IMR-90 (cell line): ENCODE data around the gene NNAT. TPM values are rescaled to one million over a fixed set of nuclear protein-coding genes. Genes with fewer than 3 reads are reported as not detected.

Source experiments
- ATAC-seq: fragments of 200-7000 bp; cut with Tn5 transposase; 2 replicates; pipeline ENCODE4 v1.9.1; 2020; ENCODE audit warnings: low read depth, mild to moderate bottlenecking, moderate library complexity
- BruUV-seq: library from RNA; stranded (reverse); fragments of 400-500 nt; replicated peaks from 2 replicates; lab custom pipeline; 2021; lab: Mats Ljungman, UMichigan
- CTCF ChIA-PET: fragments of 300-600 bp; formaldehyde crosslinking; extraction: SDS; loops from one replicate; lab custom pipeline; 2021; ENCODE audit warnings: antibody characterized with exemption; lab: Yijun Ruan, JAX
- POLR2A ChIA-PET: fragments of 300-600 bp; sonication (Branson Sonifier 250); formaldehyde crosslinking; loops from one replicate; lab custom pipeline; 2022; ENCODE audit warnings: antibody characterized with exemption; ENCODE audit not compliant: unreplicated experiment; lab: Charles Lee
- DNase-seq: peaks from one replicate; pipeline ENCODE4 v3.0.0; 2013
- H2AFZ ChIP-seq: replicated peaks from 2 replicates; pipeline ENCODE3; 2013; ENCODE audit warnings: low read length, mild to moderate bottlenecking; ENCODE audit not compliant: poor library complexity
- H2AK5ac ChIP-seq: 2 replicates; pipeline ENCODE4 v1.6.1; 2013; ENCODE audit warnings: low read depth, low read length, inconsistent platforms
- H2AK9ac ChIP-seq: replicated peaks from 2 replicates; pipeline ENCODE3; 2013; ENCODE audit warnings: mild to moderate bottlenecking, low read depth, low read length, moderate library complexity; ENCODE audit not compliant: poor library complexity
- H2BK120ac ChIP-seq: 2 replicates; pipeline ENCODE4 v1.6.1; 2013; ENCODE audit warnings: low read depth, low read length, inconsistent platforms
- H2BK15ac ChIP-seq: 3 replicates; pipeline ENCODE4 v1.6.1; 2013; ENCODE audit warnings: low read depth, low read length, inconsistent platforms
- H2BK20ac ChIP-seq: 2 replicates; pipeline ENCODE4 v1.6.1; 2013; ENCODE audit warnings: low read depth, mild to moderate bottlenecking, inconsistent platforms, low read length, moderate library complexity
- H2BK5ac ChIP-seq: 2 replicates; pipeline ENCODE4 v1.6.1; 2013; ENCODE audit warnings: mild to moderate bottlenecking, low read depth, low read length, inconsistent platforms; ENCODE audit not compliant: poor library complexity, severe bottlenecking
- H3K14ac ChIP-seq: replicated peaks from 2 replicates; pipeline ENCODE4 v1.6.1; 2013; ENCODE audit warnings: low read depth, low read length, inconsistent platforms
- H3K18ac ChIP-seq: 2 replicates; pipeline ENCODE4 v1.6.1; 2013; ENCODE audit warnings: low read depth, low read length, control low read depth
- H3K23ac ChIP-seq: 2 replicates; pipeline ENCODE4 v1.6.1; 2013; ENCODE audit warnings: low read depth, low read length, inconsistent platforms
- H3K27ac ChIP-seq: 2 replicates; pipeline ENCODE4 v1.5.1; 2013; ENCODE audit warnings: mild to moderate bottlenecking, control low read depth, low read length; ENCODE audit not compliant: insufficient read depth
- H3K27me3 ChIP-seq: 2 replicates; pipeline ENCODE4 v1.6.1; 2013; ENCODE audit warnings: low read length; ENCODE audit not compliant: control insufficient read depth, insufficient read depth
- H3K36me3 ChIP-seq: 2 replicates; pipeline ENCODE4 v1.6.1; 2013; ENCODE audit warnings: low read length, mixed read lengths; ENCODE audit not compliant: control insufficient read depth, insufficient read depth
- H3K4ac ChIP-seq: 2 replicates; pipeline ENCODE4 v1.6.1; 2013; ENCODE audit warnings: low read depth, low read length, inconsistent platforms
- H3K4me1 ChIP-seq: 2 replicates; pipeline ENCODE4 v1.6.1; 2013; ENCODE audit warnings: low read length, mixed read lengths; ENCODE audit not compliant: control insufficient read depth, insufficient read depth
- H3K4me2 ChIP-seq: 2 replicates; pipeline ENCODE4 v1.6.1; 2013; ENCODE audit warnings: low read depth, mild to moderate bottlenecking, control low read depth, low read length, moderate library complexity
- H3K4me3 ChIP-seq: 2 replicates; pipeline ENCODE4 v1.5.1; 2013; ENCODE audit warnings: low read depth, mild to moderate bottlenecking, control low read depth, low read length, moderate library complexity; ENCODE audit not compliant: insufficient read depth
- H3K56ac ChIP-seq: 2 replicates; pipeline ENCODE4 v1.6.1; 2013; ENCODE audit warnings: low read length, inconsistent platforms; ENCODE audit not compliant: insufficient read depth; ENCODE audit errors: extremely low read depth
- H3K79me1 ChIP-seq, 2 experiments: 2 replicates each; pipeline ENCODE4 v1.6.1; 2013; ENCODE audit warnings: low read length in 2 of 2, inconsistent platforms in 1 of 2, low read depth in 1 of 2
- H3K9ac ChIP-seq: 2 replicates; pipeline ENCODE4 v1.6.1; 2013; ENCODE audit warnings: low read depth, low read length, control low read depth
- H3K9me1 ChIP-seq: 2 replicates; pipeline ENCODE4 v1.6.1; 2013; ENCODE audit warnings: low read length, inconsistent platforms; ENCODE audit not compliant: insufficient read depth
- H3K9me3 ChIP-seq: 2 replicates; pipeline ENCODE4 v1.6.1; 2013; ENCODE audit warnings: low read length; ENCODE audit not compliant: control insufficient read depth, insufficient read depth
- H4K20me1 ChIP-seq: 2 replicates; pipeline ENCODE4 v1.6.1; 2013; ENCODE audit warnings: low read length, inconsistent platforms; ENCODE audit not compliant: insufficient read depth
- H4K5ac ChIP-seq: 2 replicates; pipeline ENCODE4 v1.6.1; 2013; ENCODE audit warnings: mild to moderate bottlenecking, low read depth, low read length, control low read depth
- H4K8ac ChIP-seq, 2 experiments: 2 replicates each; pipeline ENCODE4 v1.6.1; 2013; ENCODE audit warnings: low read depth in 2 of 2, low read length in 2 of 2, control low read depth in 1 of 2, inconsistent platforms in 1 of 2
- H4K91ac ChIP-seq: 2 replicates; pipeline ENCODE4 v1.6.1; 2013; ENCODE audit warnings: low read depth, low read length, inconsistent platforms; ENCODE audit not compliant: insufficient read depth
- BHLHE40 ChIP-seq: fragments of 150-350 bp; IDR thresholded peaks from 2 replicates; pipeline ENCODE4 v1.6.1; 2016; ENCODE audit warnings: mild to moderate bottlenecking, low read depth, low read length
- CHD1 ChIP-seq: IDR thresholded peaks from 2 replicates; pipeline ENCODE4 v1.6.1; 2012; ENCODE audit warnings: low read depth, low read length, improper control_type of control experiment
- CTCF ChIP-seq: conservative IDR thresholded peaks from 2 replicates; pipeline ENCODE4 v1.5.1; 2012; ENCODE audit warnings: mild to moderate bottlenecking, low read depth, low read length, improper control_type of control experiment
- ELK1 ChIP-seq: fragments of 150-350 bp; IDR thresholded peaks from 2 replicates; pipeline ENCODE4 v1.6.1; 2016; ENCODE audit warnings: low read depth, mild to moderate bottlenecking, low read length, moderate library complexity, borderline replicate concordance
- NFE2L2 ChIP-seq: fragments of 150-350 bp; IDR thresholded peaks from 2 replicates; pipeline ENCODE4 v1.6.1; 2016; ENCODE audit warnings: low read depth, mild to moderate bottlenecking, low read length
- POLR2A ChIP-seq: IDR thresholded peaks from 2 replicates; pipeline ENCODE4 v1.6.1; 2012; ENCODE audit warnings: mild to moderate bottlenecking, low read depth, low read length
- RAD21 ChIP-seq: IDR thresholded peaks from 2 replicates; pipeline ENCODE4 v1.6.1; 2012; ENCODE audit warnings: low read length, improper control_type of control experiment
- RFX5 ChIP-seq: IDR thresholded peaks from 2 replicates; pipeline ENCODE4 v1.8.0; 2012; ENCODE audit warnings: low read depth, mild to moderate bottlenecking, low read length, moderate library complexity
- WGBS, 2 experiments: methylation state at CpG; one replicate each; pipeline versions ENCODE4 v1.1.5 to v1.1.7; 2013; ENCODE audit warnings: missing lambda C conversion rate in 2 of 2; ENCODE audit not compliant: insufficient read length in 1 of 2; ENCODE audit errors: extremely low coverage in 2 of 2; 5-methylcytosine and 5-hydroxymethylcytosine counted together
- dilution Hi-C: fragments of 300-500 bp; cut with HindIII; formaldehyde crosslinking; loops from one replicate; pipeline ENCODE4 v1.14.3; 2018; ENCODE audit warnings: low sequenced_read_pairs; ENCODE audit not compliant: unreplicated experiment
- in situ Hi-C: fragments of 300-500 bp; cut with MboI; formaldehyde crosslinking; loops from 3 replicates; pipeline ENCODE4 v1.14.3; 2019; ENCODE audit warnings: low sequenced_read_pairs, inconsistent platforms, mixed read lengths
- intact Hi-C: fragments of 100-400 bp; cut with micrococcal nuclease; formaldehyde crosslinking; loops from 2 replicates; pipeline ENCODE4 v1.10.0; 2022
- polyA plus RNA-seq, 3 experiments: library from polyadenylated mRNA; depleted of rRNA; stranded (reverse); fragments of >200 nt; gene quantifications; 2 replicates each; pipeline ENCODE4 v1.2.3, GENCODE V29; 2012; ENCODE audit warnings: low replicate concordance in 1 of 3
- total RNA-seq: library from RNA; depleted of rRNA; stranded (reverse); fragments of >200 nt; gene quantifications from 2 replicates; pipeline ENCODE4 v1.2.3, GENCODE V29; 2012

Gene NNAT
- total and polyA plus RNA-seq, 2 of the 4 experiments (the other 2 are of a cell fraction): 2.0 to 6.5 TPM

- in situ Hi-C loops: no loop called here
These were observed 35.5 kb downstream of the NNAT start for GRCh38 chr20:37556538-37556937.

More at GRCh38 chr20:37556538-37556937, 35.5 kb downstream of the NNAT start:
- intact Hi-C loops (no loop called here), dilution Hi-C loops (no loop called here)
- no peaks in the 10 kb centered on the region for H3K36me3 ChIP-seq
- no peak overlapping the region for H2BK15ac ChIP-seq
- no peaks in the 10 kb centered on the region for H4K20me1 ChIP-seq
- no peak overlapping the region for H4K8ac ChIP-seq
- H3K4me1 ChIP-seq: no peaks in the 10 kb centered on the region
- no peak overlapping the region for H4K5ac ChIP-seq
- no peak overlapping the region for H2AK5ac ChIP-seq
- no peaks in the 10 kb centered on the region for H3K79me1 ChIP-seq
- no peak overlapping the region for H3K4ac ChIP-seq
- H3K27me3 ChIP-seq: peaks cover 23% of the 10 kb centered on the region
- H3K9me1 ChIP-seq: no peaks in the 10 kb centered on the region
- no peak overlapping the region for H2BK5ac ChIP-seq
- ChIA-PET POLR2A (no interaction called here), CTCF (no interaction called here)
- no peak overlapping the region for H3K18ac ChIP-seq
- no peak overlapping the region for H3K14ac ChIP-seq
- no peak overlapping the region for H3K23ac ChIP-seq
- no peak overlapping the region for H2BK20ac ChIP-seq
- no peak overlapping the region for H3K9ac ChIP-seq
- BruUV-seq: no TSS peak
- no peak overlapping the region for H3K4me3 ChIP-seq
- no peak overlapping the region for H4K91ac ChIP-seq
- 65% methylated on average over 6 of the region's 6 CpGs; no CpG with 5 or more reads in 1 of the 2 experiments for WGBS, 2 experiments
- TF ChIP-seq ELK1 (no peak), CHD1 (no peak), POLR2A (no peak), RFX5 (no peak), RAD21 (no peak), NFE2L2 (no peak), CTCF (no peak), BHLHE40 (no peak)
- H2AK9ac ChIP-seq: no peak overlapping the region
- no peak overlapping the region for H2BK120ac ChIP-seq
- no peak overlapping the region for H2AFZ ChIP-seq
- H3K4me2 ChIP-seq: no peak overlapping the region
- H3K27ac ChIP-seq: no peak overlapping the region
- DNase-seq (no peak), ATAC-seq (no peak)
- no peaks in the 10 kb centered on the region for H3K9me3 ChIP-seq
- H3K56ac ChIP-seq: no peak overlapping the region
